Stimulated activated CD4-positive, alpha-beta T cell treated with anti-CD3 and anti-CD28 coated beads, Interleukin-1b, Interleukin-23, amount 100 ng/mL, for 24 hours (primary cell): ENCODE results near the gene RBM33.
"Not testable (repeated sequence)": the region's sequence is repeated elsewhere in the genome, so short reads cannot be mapped to it uniquely, and the experiment has no call there.

Experiments used
- DNase-seq, 4 experiments: peaks; one replicate each; pipeline ENCODE4 v3.0.0-alpha.2; 2020; ENCODE audit warnings: low read depth in 4 of 4, low spot score in 1 of 4

The RBM33 gene

GRCh38 chr7:155662343-155663043 lies 18.0 kb downstream of the RBM33 start:
- DNase-seq, result no peak

- DNase-seq, result no peak
These were observed 19.5 kb downstream of the RBM33 start for GRCh38 chr7:155663937-155664336.

GRCh38 chr7:155665079-155665956 lies 20.9 kb downstream of the RBM33 start:
- DNase-seq, result no peak

GRCh38 chr7:155665957-155666287 lies 21.5 kb downstream of the RBM33 start:
- no peak for DNase-seq

- DNase-seq, result no peak
These were observed 22.9 kb downstream of the RBM33 start for GRCh38 chr7:155667241-155667829.

- DNase-seq, result no peak
These were observed 25.4 kb downstream of the RBM33 start for GRCh38 chr7:155669717-155670505.

GRCh38 chr7:155670521-155670920 lies 26.1 kb downstream of the RBM33 start:
- no peak for DNase-seq

- DNase-seq, result no peak
These were observed 30.1 kb downstream of the RBM33 start for GRCh38 chr7:155674556-155674955.

GRCh38 chr7:155676052-155676451 lies 31.6 kb downstream of the RBM33 start:
- no peak for DNase-seq

- DNase-seq, result no peak
These were observed 33.2 kb downstream of the RBM33 start for GRCh38 chr7:155677688-155678087.

GRCh38 chr7:155680124-155680523 lies 35.7 kb downstream of the RBM33 start:
- DNase-seq, result no peak

- DNase-seq, result no peak
These were observed 36.4 kb downstream of the RBM33 start for GRCh38 chr7:155680864-155681263.

- DNase-seq, result no peak
These were observed 37.2 kb downstream of the RBM33 start for GRCh38 chr7:155681663-155682062.

- no peak for DNase-seq
These were observed 38.0 kb downstream of the RBM33 start for GRCh38 chr7:155682484-155682883.

GRCh38 chr7:155683098-155683497 lies 38.6 kb downstream of the RBM33 start:
- no peak for DNase-seq

- DNase-seq, result no peak
These were observed 39.3 kb downstream of the RBM33 start for GRCh38 chr7:155683714-155684113.

- no peak for DNase-seq
These were observed 40.1 kb downstream of the RBM33 start for GRCh38 chr7:155684543-155684942.

GRCh38 chr7:155685070-155685790 lies 40.8 kb downstream of the RBM33 start:
- DNase-seq, result no peak

- DNase-seq, result no peak
These were observed 41.3 kb downstream of the RBM33 start for GRCh38 chr7:155685791-155686160.

- DNase-seq, result not testable (repeated sequence)
These were observed 42.3 kb downstream of the RBM33 start for GRCh38 chr7:155686620-155687324.
